Sigmoid colon (tissue), 7 donors: ENCODE results near the gene BID. TPM values are rescaled to one million over a fixed set of nuclear protein-coding genes. Genes with fewer than 3 reads are reported as not detected.
A peak's percentile ranks its signal among the peaks of the same experiment; 100 is the strongest.

ENCODE experiments used
- DNase-seq: peaks from one replicate; pipeline ENCODE4 v3.0.0-alpha.2; 2019
- H3K27ac ChIP-seq, 4 donors: fragments of 200-600 bp; sonication (generic); one replicate each; pipeline ENCODE4 v1.5.1; 2016 to 2019; ENCODE audit warnings: mild to moderate bottlenecking in 1 of 4
- H3K27me3 ChIP-seq, 3 donors: fragments of 200-600 bp; sonication (generic); one replicate each; pipeline ENCODE4 v1.5.1; 2019; ENCODE audit warnings: mild to moderate bottlenecking in 1 of 3
- H3K36me3 ChIP-seq, 4 donors: fragments of 200-600 bp; sonication (generic); one replicate each; pipeline ENCODE4 v1.5.1; 2016 to 2019
- H3K4me1 ChIP-seq, 4 donors: fragments of 200-600 bp; sonication (generic); one replicate each; pipeline ENCODE4 v1.5.1; 2017 to 2019
- H3K4me3 ChIP-seq, 4 donors: fragments of 200-600 bp; sonication (generic); one replicate each; pipeline ENCODE4 v1.5.1; 2017 to 2019; ENCODE audit warnings: mild to moderate bottlenecking in 2 of 4, moderate library complexity in 1 of 4
- H3K9me3 ChIP-seq, 4 donors: fragments of 200-600 bp in 3 of 4; sonication (generic) in 3 of 4; one replicate each; pipeline versions ENCODE4 v1.5.1 to v1.6.1; 2013 to 2019
- CTCF ChIP-seq, 4 experiments: fragments of 450-650 bp in 3 of 4; fragments of 200-600 bp in 1 of 4; IDR thresholded peaks; one replicate each; pipeline ENCODE4 v1.5.1; 2016 to 2019; ENCODE audit warnings: antibody characterized with exemption in 4 of 4, mild to moderate bottlenecking in 3 of 4, moderate library complexity in 2 of 4
- EP300 ChIP-seq, 4 donors: sonication (generic); formaldehyde crosslinking; IDR thresholded peaks; one replicate each; pipeline ENCODE4 v1.6.1; 2017; ENCODE audit warnings: antibody characterized with exemption in 4 of 4
- POLR2A ChIP-seq, 2 donors: fragments of 450-650 bp; IDR thresholded peaks; one replicate each; pipeline ENCODE4 v1.6.1; 2016; ENCODE audit warnings: antibody characterized with exemption in 2 of 2, mild to moderate bottlenecking in 2 of 2, moderate library complexity in 2 of 2
- POLR2AphosphoS5 ChIP-seq, 4 donors: sonication (generic); formaldehyde crosslinking; IDR thresholded peaks; one replicate each; pipeline ENCODE4 v1.6.1; 2017; ENCODE audit warnings: antibody characterized with exemption in 4 of 4
- WGBS, 2 donors: extraction: QIAGEN DNeasy Blood & Tissue Kit; methylation state at CpG; one replicate each; pipeline ENCODE4 v1.1.7; 2013; 5-methylcytosine and 5-hydroxymethylcytosine counted together
- intact Hi-C: fragments of 100-400 bp; cut with DNase I; formaldehyde crosslinking; loops from one replicate; pipeline ENCODE4 v1.15.1; 2023
- polyA plus RNA-seq, 3 donors: library from polyadenylated mRNA; stranded (reverse); fragments of 200-250 nt; gene quantifications; one replicate each; pipeline ENCODE4 v1.2.3, GENCODE V29; 2013
- total RNA-seq, 4 donors: library from RNA; depleted of rRNA; stranded (reverse); fragments of >200 nt; gene quantifications; one replicate each; pipeline ENCODE4 v1.1.0, GENCODE V29; 2016
- donor health status: healthy with polysubstance abuse.
- donor health status: Bipolar disorder and iron deficiency.
- donor health status: healthy.

BID gene
- total and polyA plus RNA-seq, 7 donors, result 9.7 to 72.1 (median 24.6) TPM

GRCh38 chr22:17739196-17739975, 34.9 kb downstream of the BID start:
- no peak for DNase-seq
- no peaks in the 10 kb centered on the region for H3K9me3 ChIP-seq
- H3K36me3 ChIP-seq, result peaks cover 0 to 24% (median 0%) of the 10 kb centered on the region in 4 donors
- 93 to 94% methylated on average over 36 of the region's 36 CpGs for WGBS, 2 donors
- H3K4me3 ChIP-seq, result no peak overlapping the region
- H3K27me3 ChIP-seq, result no peaks in the 10 kb centered on the region
- TF ChIP-seq EP300 (IDR thresholded peaks at IDR 0.05) (no peak), CTCF (IDR thresholded peaks at IDR 0.05) (no peak), POLR2AphosphoS5 (IDR thresholded peaks at IDR 0.05) (no peak), POLR2A (IDR thresholded peaks at IDR 0.05) (no peak)
- no peak overlapping the region for H3K27ac ChIP-seq
- intact Hi-C loops, result no loop called here
- peaks cover 0 to 6% (median 4%) of the 10 kb centered on the region in 4 donors for H3K4me1 ChIP-seq

GRCh38 chr22:17738386-17739128, 35.7 kb downstream of the BID start:
- TF ChIP-seq EP300 (IDR thresholded peaks at IDR 0.05) (no peak), POLR2AphosphoS5 (IDR thresholded peaks at IDR 0.05) (no peak), POLR2A (IDR thresholded peaks at IDR 0.05) (no peak), CTCF (IDR thresholded peaks at IDR 0.05) (no peak)
- peaks cover 0 to 6% (median 4%) of the 10 kb centered on the region in 4 donors for H3K4me1 ChIP-seq
- H3K9me3 ChIP-seq, result no peaks in the 10 kb centered on the region
- H3K4me3 ChIP-seq, result no peak overlapping the region
- no peak overlapping the region for H3K27ac ChIP-seq
- WGBS, 2 donors, result 93 to 96% methylated on average over 21 of the region's 21 CpGs
- no peaks in the 10 kb centered on the region for H3K27me3 ChIP-seq
- peaks cover 0 to 32% (median 0%) of the 10 kb centered on the region in 4 donors for H3K36me3 ChIP-seq
- intact Hi-C loops, result no loop called here
- no peak for DNase-seq

GRCh38 chr22:17734187-17734586, 40.1 kb downstream of the BID start:
- H3K36me3 ChIP-seq, result peaks cover 0 to 76% (median 9%) of the 10 kb centered on the region in 4 donors

GRCh38 chr22:17733466-17733865, 40.8 kb downstream of the BID start:
- no peak for TF ChIP-seq CTCF (IDR thresholded peaks at IDR 0.05)
- TF ChIP-seq POLR2A (IDR thresholded peaks at IDR 0.05), result no peak
- no peak for TF ChIP-seq POLR2AphosphoS5 (IDR thresholded peaks at IDR 0.05)
- TF ChIP-seq EP300 (IDR thresholded peaks at IDR 0.05), result no peak
- Histone ChIP-seq H3K4me1 (no peaks in the 10 kb centered on the region), H3K36me3 (peaks cover 0 to 83% (median 9%) of the 10 kb centered on the region in 4 donors), H3K9me3 (no peaks in the 10 kb centered on the region), H3K4me3 (no peak overlapping the region), H3K27ac (no peak overlapping the region), H3K27me3 (no peaks in the 10 kb centered on the region)
- intact Hi-C loops, result no loop called here
- DNase-seq, result peak; percentile 10
- WGBS, 2 donors, result 38 to 72% methylated on average over 3 of the region's 3 CpGs

More at GRCh38 chr22:17734187-17734586, 40.1 kb downstream of the BID start:
- Histone ChIP-seq H3K27me3 (no peaks in the 10 kb centered on the region), H3K4me1 (no peaks in the 10 kb centered on the region), H3K27ac (no peak overlapping the region), H3K9me3 (no peaks in the 10 kb centered on the region), H3K4me3 (no peak overlapping the region)
- intact Hi-C loops, result no loop called here
- DNase-seq, result no peak
- 49 to 87% methylated on average over 4 of the region's 4 CpGs for WGBS, 2 donors
- TF ChIP-seq EP300 (IDR thresholded peaks at IDR 0.05), result no peak
- TF ChIP-seq POLR2A (IDR thresholded peaks at IDR 0.05), result no peak
- no peak for TF ChIP-seq POLR2AphosphoS5 (IDR thresholded peaks at IDR 0.05)
- no peak for TF ChIP-seq CTCF (IDR thresholded peaks at IDR 0.05)
